HG03060 (cell line): ENCODE results near the gene MAP3K3.

ENCODE experiments used
- ATAC-seq: cut with Tn5 transposase; IDR thresholded peaks from one replicate; pipeline ENCODE4 v1.9.1; 2021; ENCODE audit warnings: low read depth, moderate number of reproducible peaks; ENCODE audit not compliant: unreplicated experiment

MAP3K3 gene

DNA sequence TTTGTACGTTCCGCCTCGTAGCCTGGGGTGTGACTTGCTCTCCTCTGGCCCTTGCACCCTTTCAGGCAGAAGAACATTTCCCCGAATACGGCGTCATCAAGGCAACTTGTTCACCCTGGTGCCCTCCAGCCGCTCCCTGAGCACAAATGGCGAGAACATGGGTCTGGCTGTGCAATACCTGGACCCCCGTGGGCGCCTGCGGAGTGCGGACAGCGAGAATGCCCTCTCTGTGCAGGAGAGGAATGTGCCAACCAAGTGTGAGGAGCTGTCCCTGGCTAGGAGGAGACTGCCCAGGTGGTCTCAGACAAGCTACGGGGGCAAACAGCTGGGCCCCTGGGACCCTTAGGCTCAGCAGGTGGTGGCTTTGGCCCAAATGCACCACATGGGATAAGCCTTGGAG is 67.3 kb downstream of the MAP3K3 start:
- ATAC-seq = no peak

DNA sequence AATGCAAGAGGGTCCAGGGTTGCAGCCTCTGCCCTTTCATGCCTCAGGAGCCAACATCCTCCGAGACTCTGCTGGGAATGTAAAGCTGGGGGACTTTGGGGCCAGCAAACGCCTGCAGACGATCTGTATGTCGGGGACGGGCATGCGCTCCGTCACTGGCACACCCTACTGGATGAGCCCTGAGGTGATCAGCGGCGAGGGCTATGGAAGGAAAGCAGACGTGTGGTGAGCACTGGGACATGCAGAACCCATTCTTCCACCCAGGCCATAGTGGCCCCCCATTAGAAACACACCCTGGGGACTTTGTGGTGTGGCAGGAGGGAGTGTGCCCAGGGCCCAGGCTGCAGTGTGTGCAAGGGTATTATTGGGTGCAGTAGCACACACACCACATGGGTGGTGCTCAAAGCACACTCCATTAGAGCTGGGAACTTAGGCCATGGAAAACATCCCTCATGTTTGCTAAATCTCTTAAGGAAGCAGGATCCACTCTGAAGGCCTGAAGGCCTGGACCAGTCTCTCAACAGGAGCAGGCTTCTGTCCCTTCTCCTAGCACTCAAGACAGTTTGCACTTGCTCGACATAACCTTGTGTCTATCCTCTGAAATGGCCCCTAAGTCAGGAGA is 70.1 kb downstream of the MAP3K3 start:
- no peak for ATAC-seq

DNA sequence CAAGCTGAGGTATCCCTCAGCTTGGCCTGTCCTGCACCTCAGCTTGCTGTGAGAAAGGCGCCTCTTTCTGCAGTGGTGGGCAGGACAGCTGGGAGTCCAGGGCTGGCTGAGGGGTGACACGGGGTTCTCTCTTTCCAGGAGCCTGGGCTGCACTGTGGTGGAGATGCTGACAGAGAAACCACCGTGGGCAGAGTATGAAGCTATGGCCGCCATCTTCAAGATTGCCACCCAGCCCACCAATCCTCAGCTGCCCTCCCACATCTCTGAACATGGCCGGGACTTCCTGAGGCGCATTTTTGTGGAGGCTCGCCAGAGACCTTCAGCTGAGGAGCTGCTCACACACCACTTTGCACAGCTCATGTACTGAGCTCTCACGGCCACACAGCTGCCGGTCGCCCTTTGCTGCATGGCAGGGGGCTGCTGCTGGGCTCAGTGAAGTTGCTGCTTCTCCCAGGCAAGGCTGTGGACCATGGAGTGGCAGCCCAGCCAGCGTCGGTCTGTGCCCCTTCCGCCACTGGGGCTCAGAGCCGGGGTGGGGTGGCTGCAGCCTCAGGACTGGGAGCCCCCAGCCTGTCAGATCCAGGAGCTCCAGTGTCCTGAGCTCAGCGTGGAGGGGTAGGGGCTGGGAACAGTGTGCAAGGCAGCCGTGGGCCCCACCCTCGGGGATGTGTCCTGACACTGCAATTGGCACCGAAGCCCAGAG is 71.3 kb downstream of the MAP3K3 start:
- no peak for ATAC-seq

DNA sequence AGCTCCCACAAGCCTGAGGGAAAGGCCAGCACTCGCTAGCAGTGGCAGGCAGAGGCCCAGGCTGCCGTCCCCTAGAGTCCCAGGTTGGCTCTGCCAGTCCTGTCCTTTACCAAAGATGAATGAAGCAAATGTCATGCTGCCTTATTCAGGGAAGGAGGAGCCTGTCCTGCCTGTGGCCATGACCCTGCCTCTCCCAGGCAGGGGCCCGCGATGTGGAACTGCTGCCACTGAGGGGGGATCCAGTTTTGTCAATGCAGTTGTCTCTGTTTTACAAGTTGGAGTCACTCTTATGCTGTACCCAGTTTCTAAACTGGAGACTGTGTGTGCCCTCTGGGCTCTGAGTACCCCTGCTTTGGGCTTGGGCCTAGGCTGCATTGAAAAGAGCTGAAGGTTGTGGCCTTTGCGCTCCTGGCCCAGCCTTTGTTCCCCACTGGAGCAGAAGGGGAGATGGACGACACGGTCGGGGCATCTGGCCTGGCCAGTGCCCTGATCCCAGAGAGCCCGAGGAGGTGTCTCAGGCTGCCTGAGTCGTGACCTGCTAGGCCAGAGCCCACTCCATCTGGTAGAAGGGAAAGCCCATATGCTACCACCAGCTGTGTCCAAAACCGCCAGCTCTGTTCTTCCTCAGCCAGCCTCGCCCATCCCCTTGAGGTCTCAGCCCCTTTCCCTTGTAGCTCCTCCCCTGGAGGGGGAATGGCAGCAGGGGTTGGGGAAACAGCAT is 72.2 kb downstream of the MAP3K3 start:
- ATAC-seq = no peak

DNA sequence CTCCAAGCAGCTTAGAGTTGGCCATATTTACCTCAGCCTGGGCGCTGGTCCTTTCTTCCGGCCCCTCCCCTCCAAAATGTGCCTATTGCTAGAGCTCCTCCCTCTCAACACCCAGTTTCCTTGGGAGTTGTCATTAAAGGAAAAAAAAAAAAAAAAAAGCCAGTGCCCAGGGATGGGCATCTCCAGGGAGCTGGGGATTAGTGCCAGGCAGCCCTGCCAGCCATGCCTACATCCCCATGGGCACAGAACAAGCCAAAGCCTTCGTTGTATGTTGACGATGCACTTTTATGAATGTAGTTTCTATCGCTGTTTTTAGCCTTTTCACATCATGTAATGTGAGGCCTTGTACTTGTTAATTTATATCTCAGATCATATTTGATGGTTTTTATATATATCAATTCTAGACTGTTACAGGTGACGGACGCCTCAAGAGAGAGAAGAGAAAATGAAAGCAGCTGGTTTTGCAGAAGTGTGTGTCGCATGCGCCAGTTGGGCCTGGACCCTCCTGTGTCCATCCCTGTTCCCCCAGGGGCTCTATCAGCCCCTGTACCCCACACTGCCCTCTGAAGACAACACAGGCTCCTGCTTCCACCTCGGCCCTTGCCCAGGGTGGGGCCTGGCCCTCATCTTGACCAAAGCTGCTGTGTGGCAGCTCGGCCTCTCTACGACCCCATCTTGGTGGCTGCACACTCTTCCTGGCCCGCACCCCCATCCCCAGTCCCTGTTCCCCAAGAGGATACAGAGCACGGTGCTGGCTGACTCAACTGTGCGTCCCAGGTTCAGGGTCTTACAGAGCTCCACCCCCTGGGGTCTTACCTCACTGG is 72.9 kb downstream of the MAP3K3 start:
- no peak for ATAC-seq

DNA sequence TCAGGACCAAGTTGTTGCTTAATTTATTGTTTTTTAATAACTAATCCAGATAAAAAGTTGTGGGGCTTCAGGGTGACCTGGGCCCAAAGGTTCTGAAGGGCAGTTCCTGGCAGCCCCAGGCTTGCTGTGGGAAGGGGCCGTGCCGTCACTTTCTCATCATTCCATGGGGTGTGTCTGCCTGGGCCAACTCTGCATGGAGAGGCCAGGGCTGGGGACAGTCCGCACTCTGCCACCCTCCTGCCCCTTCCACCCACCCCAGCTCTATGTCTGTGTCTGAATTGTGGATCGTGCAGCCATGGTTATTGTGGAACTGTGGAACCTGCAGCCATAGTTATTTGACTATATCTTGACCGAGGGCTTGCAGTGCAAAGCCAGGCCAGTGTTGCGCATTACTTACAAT is 73.7 kb downstream of the MAP3K3 start:
- no peak for ATAC-seq

DNA sequence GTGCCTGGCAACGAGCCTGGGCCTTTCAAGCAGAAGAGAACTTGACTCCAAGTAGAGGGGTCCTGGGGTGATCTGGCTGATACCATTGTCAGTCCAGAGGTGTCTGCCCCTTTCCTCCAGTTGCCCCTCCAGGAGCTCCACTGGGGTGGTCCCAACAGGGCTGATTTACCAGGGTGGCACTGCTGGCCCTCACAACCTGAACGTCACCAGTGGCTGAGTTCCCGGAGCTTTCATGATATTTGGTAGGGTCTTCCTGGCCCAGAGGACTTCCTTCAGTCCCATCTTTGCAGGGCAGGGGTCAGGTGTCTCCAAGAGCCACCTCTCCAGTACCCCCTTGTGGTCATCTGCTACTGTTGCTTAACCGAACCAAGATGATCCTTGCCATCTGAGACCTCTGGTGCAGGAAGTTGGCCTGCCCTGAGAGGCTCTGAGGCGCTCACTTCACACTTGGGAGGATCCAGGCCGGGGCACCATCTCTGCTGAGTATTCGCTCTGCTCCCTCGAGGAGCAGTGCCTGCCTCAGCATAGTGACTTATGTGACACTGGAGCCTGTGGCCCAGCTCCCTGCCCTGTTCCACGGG is 74.3 kb downstream of the MAP3K3 start:
- no peak for ATAC-seq

DNA sequence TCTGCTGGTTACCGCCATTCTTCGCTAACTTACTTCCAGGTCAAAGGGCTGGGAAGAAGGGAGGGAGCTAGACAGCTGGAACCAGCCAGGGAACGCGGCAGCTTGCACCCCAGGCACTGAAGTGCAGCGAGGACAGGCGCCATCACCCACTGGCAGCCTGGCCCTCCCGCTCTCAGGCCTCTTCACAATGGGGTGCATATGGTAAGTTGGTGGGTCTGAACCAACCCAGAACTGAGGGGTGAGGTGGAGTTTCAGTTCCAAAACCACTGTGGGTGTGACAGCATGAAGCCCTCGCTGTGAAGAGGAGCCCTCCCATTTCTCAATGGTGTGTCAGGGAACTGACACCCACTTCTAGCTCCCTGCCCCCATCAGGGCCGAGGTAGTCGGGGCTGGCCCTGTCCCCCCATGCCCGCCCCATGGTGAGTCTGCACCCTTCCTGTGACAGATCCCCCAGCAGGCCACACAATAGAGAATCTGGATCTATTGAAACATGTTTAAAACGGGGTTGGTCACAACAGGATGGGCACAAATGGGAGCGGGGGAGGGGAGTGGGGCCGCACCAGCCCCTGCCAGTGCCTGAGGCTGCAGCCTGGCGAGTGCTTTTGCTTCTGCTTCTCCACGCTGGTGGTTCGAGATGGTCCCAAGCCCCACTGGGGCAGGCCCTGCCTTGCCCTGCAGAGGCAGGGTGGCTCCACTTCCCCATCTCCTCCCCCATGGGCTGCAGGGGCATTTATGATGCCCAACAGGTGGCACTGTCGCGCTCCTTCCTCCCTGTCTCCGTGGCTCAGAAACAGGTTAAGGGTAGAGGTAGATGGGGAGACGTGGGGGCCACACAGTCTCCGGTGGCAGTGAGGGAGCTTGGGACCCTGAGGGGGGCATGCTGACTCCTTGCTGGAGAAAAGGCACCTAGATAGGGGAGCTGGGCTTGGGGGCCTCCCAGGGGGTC is 75.4 kb downstream of the MAP3K3 start:
- ATAC-seq = no peak

DNA sequence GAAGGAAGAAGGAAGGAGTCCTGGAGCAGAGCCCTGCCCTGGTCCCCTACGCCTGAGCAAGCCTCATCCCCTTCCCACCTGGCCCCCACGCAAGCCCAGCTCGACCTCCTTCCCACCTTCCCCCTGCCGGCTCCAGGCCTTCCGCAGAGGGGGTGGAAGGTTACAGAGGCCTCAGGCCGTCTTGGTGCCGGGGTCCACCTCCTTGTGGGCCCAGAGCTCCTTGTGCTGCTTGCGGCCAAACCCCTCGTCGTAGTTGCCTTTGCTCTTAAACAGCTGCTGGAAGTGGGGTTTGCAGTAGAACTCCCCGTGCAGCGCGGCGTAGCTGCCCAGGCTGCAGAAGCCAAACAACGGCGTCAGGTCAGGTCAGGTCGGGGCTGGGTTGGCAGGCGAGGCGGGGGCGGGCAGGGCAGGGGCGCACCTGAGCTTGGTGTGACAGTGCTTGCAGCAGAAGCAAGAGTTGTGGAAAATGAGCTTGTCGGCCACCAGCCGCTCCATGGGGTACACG is 76.2 kb downstream of the MAP3K3 start:
- ATAC-seq = no peak

DNA sequence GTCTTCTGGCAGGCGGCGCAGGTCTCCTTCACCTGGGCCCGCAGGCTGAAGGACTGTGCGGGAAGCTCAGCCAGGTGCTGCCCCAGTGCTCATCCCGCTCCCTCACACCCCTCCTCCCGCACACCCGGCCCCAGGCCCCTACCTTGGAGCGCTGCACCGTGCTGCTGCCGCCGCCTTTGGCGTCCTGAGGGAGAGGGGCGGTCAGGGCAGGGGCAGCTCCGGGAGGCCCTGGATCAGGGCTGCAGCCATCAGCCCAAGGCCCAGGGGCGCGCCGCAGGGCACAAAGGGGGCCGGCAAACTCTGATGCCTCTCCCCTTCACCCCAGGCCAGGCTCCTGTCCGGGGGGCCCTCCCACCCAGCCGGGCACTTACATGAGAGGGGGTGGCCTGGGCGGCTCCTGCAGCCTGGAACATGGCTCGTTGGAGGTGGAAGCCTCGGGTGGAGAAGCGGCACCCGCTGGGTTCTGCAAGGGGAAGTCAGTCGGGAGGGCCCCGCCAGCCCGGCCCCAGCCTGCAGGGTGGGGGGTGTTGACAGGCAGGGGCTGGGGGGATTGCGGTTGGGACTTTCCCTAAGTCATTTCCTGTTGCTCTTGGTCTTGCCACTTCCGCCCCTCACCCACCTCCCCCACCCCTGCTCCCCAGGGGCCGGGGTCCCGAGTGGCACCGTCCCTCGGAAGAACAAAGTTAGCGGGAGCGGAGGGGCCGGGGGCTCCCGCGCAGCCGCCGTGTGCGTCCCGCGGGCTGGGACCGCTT is 76.8 kb downstream of the MAP3K3 start:
- ATAC-seq = no peak

DNA sequence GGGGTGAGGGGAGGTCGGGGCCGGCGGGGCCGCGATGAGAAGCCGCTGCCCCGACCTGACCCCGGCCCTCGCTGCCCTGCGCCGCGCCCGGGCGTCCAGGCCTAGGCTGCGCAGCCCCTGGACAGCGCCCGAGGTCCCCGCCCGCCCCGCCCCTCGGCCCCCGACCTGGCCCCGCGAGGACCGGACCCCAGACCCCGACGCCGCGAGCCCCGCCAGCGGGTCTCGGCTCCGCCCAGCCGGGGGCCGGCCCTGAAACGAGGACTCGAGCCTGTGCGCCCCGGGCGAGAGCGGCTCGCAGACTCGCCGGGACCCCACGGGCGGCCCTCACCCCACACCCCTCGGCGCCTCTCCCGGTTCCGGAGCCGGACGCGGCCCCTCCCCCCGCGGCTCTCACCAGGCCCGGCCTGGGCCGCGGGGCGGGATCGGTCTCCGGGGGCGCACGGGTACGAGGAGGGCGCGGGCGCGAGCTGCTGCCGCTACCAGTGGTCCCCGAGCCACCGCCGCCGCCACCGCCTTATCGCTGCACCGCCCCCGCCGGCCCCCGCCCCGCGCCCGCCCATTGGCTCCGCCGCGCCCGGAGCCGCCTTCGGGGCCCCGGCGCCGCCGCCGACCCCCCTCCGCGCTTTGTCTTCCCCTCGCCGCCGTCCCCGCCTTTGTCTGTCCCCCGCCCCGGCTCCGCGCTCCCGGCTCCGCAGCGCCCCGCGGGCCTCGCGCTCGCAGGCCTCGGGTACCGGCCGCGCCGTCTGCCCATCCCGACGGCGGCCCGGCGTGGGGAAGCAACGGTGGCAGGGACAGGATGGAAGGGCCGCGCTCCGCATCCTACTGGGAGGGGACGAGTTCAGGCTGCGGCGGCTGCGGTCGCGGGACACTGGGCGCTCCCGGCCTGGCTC is 77.7 kb downstream of the MAP3K3 start, which contains the start of gene LIMD2:
Gene LIMD2, minus strand, starts transcription at position 488 of the 890 bp plus-strand sequence. CDS start 827 bp downstream, outside the sequence.
- ATAC-seq = no peak

DNA sequence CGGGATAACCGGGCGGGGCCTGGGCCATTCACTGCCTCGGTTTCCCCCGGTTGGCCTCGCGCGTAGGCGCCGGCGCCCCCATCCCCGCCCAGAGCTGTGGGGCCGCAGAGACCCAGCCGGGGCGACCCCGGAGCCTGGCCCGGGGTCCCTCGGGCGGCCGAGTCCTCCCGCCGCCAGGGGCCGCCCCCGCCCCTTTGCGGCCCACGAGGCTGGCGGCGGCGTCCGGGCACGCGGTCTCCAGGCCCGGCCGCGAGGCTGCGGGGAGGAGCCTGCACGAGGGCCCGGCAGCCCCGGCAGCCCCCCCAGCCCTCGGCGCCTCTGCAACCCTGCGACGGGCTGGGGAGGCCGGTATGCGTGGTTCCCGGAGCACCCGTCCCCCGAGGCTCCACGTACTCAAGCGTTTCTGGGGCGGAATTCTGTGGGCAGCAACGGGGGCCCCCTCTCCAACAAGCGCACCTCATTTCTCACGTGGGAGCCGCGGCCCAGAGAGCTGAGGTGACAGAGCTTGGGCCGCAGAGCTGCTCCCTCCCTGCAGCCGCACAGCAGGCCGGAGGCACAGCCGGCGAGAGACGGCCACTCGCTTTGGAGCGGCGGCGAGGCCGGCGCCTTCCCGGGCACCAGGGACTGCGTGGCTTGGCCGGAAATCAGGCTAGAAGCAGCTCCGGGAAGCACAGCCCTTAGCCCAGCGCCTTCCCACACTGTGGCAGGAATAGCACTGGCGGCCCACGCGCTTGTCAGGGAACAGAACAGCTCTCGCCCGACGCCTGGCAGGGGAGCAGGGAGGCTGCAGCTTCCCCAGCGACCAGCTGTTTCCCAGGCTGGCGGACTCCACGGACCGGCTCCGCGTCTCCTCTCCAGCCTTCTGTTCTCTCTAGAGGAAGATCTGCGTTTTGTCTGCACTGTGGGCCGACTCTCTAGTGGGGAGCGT is 78.6 kb downstream of the MAP3K3 start:
- no peak for ATAC-seq

DNA sequence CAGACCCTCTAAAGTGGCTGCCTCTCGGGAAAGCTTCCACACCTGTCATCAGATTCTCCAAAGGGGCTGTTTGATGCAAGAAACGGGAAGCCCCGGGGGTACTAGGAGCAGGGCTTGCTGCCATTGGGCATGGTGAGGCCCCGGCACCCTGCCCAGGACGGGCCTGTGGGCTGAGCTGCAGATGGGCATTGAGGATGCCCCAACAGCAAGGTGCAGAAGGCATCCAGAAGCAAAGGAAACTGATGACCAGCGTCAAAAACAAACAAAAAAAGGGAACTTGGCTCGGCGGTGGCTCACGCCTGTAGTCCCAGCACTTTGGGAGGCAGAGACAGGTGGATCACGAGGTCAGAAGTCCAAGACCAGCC is 79.2 kb downstream of the MAP3K3 start:
- ATAC-seq = no peak

DNA sequence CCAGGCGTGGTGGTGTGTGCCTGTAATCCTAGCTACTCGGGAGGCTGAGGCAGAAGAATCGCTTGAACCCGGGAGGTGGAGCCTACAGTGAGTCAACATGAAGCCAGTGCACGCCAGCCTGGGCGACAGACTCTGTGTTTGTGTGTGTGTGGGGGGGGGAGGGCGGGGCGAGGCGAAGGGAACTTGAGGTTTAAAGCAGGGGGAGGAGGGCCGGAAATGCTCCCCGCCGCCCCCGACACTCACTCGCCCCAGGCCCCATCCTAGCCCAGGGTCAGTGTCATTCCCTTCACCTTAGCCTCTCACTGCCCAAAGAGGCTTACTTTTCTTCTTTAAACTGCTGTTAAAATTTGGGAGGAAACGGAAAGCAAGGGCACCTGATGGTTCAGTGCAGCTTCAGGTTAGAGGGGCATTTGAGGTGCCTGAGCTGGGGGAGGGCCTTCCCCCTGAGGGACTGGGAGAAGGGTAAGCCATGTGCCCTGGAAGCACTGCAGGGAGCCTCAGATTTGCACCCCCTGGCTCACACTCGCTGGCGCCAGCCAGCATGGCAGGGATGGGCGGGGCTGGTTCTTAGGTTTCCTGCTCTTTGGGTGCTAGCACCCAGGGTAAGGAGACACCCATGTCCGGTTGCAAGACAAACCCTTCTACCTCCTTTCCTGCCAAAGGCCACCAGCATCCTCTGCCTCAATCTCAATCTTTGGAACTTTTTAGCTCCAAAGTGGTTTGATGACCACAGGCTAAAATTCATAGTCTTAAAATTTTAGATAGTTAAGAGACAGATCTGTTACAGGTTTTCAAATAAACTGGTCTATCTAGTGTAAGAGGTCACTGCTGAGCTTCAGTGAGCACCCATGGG is 79.9 kb downstream of the MAP3K3 start:
- no peak for ATAC-seq

DNA sequence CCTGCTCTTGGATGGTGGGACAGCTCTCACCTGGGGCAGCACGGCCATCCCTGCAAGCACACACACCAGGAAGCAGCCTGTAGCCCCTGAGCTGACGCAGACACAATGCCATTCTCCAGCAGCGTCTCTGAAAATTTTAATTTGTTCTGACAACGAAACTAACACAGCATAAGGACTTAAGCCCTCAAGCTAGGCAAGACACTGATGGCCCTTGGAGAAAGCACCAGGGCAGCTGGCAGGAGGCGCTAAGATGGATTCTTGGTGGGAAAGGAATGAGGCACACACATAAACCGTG is 80.5 kb downstream of the MAP3K3 start:
- ATAC-seq = no peak

DNA sequence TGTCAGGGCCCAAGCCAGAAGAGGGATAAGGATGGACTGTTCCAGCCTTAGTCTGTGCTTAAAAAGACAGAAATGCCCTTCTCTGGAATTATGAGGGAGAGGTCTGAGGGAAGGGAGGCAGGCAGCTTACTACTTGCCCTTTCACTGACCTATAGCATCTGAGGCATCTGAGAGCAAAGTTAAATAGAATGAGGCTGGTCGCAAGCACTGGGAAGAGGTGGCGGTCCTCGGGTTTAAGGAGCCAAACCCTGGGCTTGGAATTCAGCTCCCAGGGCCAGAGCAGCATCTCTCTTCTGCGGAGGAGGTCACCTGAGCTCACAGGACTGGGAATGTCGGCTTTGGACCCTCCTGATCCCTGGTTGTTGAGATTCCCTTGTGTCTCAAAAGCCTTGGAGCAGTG is 80.8 kb downstream of the MAP3K3 start:
- no peak for ATAC-seq
